Lung (tissue), 12 donors: ENCODE data around the gene MDFIC. TPM values are rescaled to one million over a fixed set of nuclear protein-coding genes. Genes with fewer than 3 reads are reported as not detected.
A peak's percentile ranks its signal among the peaks of the same experiment; 100 is the strongest.

Source experiments
- ATAC-seq: fragments of 200-7000 bp; cut with Tn5 transposase; one replicate; pipeline ENCODE4 v1.9.1; 2020; ENCODE audit warnings: moderate number of reproducible peaks; ENCODE audit not compliant: insufficient read depth, low FRiP score
- DNase-seq, 3 donors: peaks; one replicate each; pipeline ENCODE4 v3.0.0-alpha.2; 2013 to 2017
- H3K27ac ChIP-seq, 2 donors: one replicate each; pipeline ENCODE4 v1.5.1; 2013; ENCODE audit warnings: mild to moderate bottlenecking in 2 of 2, moderate library complexity in 2 of 2, control low read depth in 1 of 2, inconsistent platforms in 1 of 2, low read depth in 1 of 2, low read length in 1 of 2
- H3K27me3 ChIP-seq, 3 donors: one replicate each; pipeline ENCODE4 v1.5.1; 2013; ENCODE audit warnings: low read length in 2 of 3; ENCODE audit not compliant: control insufficient read depth in 3 of 3, insufficient read depth in 3 of 3
- H3K36me3 ChIP-seq, 4 donors: one replicate each; pipeline ENCODE4 v1.5.1; 2013; ENCODE audit warnings: low read length in 4 of 4, mild to moderate bottlenecking in 1 of 4, moderate library complexity in 1 of 4; ENCODE audit not compliant: control insufficient read depth in 4 of 4, insufficient read depth in 4 of 4
- H3K4me1 ChIP-seq, 5 donors: one replicate each; pipeline ENCODE4 v1.5.1; 2013; ENCODE audit warnings: low read length in 5 of 5, mild to moderate bottlenecking in 2 of 5, moderate library complexity in 1 of 5; ENCODE audit not compliant: control insufficient read depth in 5 of 5, insufficient read depth in 5 of 5
- H3K4me3 ChIP-seq: one replicate; pipeline ENCODE4 v1.5.1; 2013; ENCODE audit warnings: mild to moderate bottlenecking, control low read depth, moderate library complexity
- H3K9ac ChIP-seq, 2 donors: one replicate each; pipeline ENCODE4 v1.5.1; 2013; ENCODE audit warnings: low read length in 2 of 2, control low read depth in 1 of 2; ENCODE audit not compliant: insufficient read depth in 1 of 2
- H3K9me3 ChIP-seq, 4 donors: one replicate each; pipeline ENCODE4 v1.5.1; 2013; ENCODE audit warnings: low read length in 3 of 4, mild to moderate bottlenecking in 1 of 4, moderate library complexity in 1 of 4; ENCODE audit not compliant: control insufficient read depth in 4 of 4, insufficient read depth in 3 of 4
- WGBS, 2 donors: extraction: QIAGEN DNeasy Blood & Tissue Kit; methylation state at CpG; one replicate each; pipeline ENCODE4 v1.1.7; 2013; 5-methylcytosine and 5-hydroxymethylcytosine counted together
- polyA plus RNA-seq, 2 donors: library from polyadenylated mRNA; stranded (reverse); fragments of 200-250 nt; gene quantifications; one replicate each; pipeline ENCODE4 v1.2.1, GENCODE V29; 2013
- total RNA-seq, 2 donors: library from RNA; depleted of rRNA in 1 of 2; stranded (reverse); fragments of >200 nt in 1 of 2; gene quantifications; one replicate each; pipeline ENCODE4 v1.2.1, GENCODE V29; 2014 to 2021
- TF ChIP-seq, protein P1 (sequence below): IDR thresholded peaks from 2 replicates; pipeline ENCODE4 v1.5.1; 2012; ENCODE audit warnings: mild to moderate bottlenecking; ENCODE audit errors: control extremely low read depth, extremely low read depth
- donor health status: control.
- donor health status: control.
- donor health status: Bipolar disorder and iron deficiency.
- donor health status: healthy.
- donor health status: DM: yes; HTN: yes; CAD: no.

The MDFIC gene
- total and polyA plus RNA-seq, 4 donors, result 13.3 to 55.5 (median 25.5) TPM

DNA sequence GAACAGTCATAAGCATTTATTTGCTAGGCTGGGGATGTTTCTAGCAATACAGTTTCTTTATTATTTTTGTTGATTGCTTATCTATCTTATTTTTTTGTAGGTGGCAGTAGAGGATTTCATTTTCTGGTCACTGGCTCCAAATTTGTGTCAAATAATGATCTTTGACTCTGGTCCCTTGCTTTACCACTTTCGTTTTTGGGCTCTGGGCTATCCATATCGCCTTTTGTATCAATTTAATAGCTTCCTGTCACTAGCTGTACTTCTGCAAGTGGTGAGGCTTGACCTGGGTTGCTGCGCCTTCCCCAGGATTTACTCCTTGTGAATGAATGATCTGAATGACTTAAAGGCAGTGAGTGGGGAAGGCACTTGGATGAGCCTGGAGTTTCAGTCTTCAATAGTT lies 48.4 kb downstream of the MDFIC start:
- Histone ChIP-seq H3K27ac (no peak overlapping the region), H3K9me3 (no peaks in the 10 kb centered on the region), H3K27me3 (no peaks in the 10 kb centered on the region), H3K4me1 (peaks cover 0 to 9% (median 2%) of the 10 kb centered on the region in 5 donors), H3K36me3 (no peaks in the 10 kb centered on the region), H3K4me3 (no peak overlapping the region), H3K9ac (no peak overlapping the region)
- TF ChIP-seq, protein P1, sequence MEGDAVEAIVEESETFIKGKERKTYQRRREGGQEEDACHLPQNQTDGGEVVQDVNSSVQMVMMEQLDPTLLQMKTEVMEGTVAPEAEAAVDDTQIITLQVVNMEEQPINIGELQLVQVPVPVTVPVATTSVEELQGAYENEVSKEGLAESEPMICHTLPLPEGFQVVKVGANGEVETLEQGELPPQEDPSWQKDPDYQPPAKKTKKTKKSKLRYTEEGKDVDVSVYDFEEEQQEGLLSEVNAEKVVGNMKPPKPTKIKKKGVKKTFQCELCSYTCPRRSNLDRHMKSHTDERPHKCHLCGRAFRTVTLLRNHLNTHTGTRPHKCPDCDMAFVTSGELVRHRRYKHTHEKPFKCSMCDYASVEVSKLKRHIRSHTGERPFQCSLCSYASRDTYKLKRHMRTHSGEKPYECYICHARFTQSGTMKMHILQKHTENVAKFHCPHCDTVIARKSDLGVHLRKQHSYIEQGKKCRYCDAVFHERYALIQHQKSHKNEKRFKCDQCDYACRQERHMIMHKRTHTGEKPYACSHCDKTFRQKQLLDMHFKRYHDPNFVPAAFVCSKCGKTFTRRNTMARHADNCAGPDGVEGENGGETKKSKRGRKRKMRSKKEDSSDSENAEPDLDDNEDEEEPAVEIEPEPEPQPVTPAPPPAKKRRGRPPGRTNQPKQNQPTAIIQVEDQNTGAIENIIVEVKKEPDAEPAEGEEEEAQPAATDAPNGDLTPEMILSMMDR, result no peak
- ATAC-seq (no peak), DNase-seq (no peak)
- 67 to 73% methylated on average over 3 of the region's 3 CpGs for WGBS, 2 donors

DNA sequence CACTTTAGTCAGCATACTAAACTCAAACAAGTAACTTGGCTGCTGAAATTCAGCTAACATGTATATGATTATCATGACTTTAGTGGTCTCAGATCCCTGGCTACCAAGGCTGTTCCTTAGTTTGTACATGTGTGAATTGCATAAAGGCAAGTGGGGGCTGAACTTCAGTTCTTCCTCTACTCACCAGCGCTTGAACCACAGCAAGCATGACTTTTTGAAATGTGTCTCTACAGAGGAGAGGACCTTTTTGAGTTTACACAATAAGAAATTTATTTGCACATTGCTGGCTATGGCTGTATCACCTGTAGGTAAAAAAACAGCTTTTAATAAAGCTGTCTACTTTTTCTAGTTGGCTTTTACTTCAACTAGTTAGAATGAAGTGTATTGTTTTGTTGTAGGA lies 48.8 kb downstream of the MDFIC start:
- Histone ChIP-seq H3K4me3 (no peak overlapping the region), H3K27me3 (no peaks in the 10 kb centered on the region), H3K36me3 (no peaks in the 10 kb centered on the region), H3K9me3 (no peaks in the 10 kb centered on the region), H3K4me1 (peaks cover 0 to 14% (median 3%) of the 10 kb centered on the region in 5 donors), H3K9ac (no peak overlapping the region), H3K27ac (no peak overlapping the region)
- ATAC-seq (no peak), DNase-seq (no peak)
- TF ChIP-seq, protein P1, result no peak
- 62 to 69% methylated on average over 1 of the region's 1 CpG for WGBS, 2 donors

DNA sequence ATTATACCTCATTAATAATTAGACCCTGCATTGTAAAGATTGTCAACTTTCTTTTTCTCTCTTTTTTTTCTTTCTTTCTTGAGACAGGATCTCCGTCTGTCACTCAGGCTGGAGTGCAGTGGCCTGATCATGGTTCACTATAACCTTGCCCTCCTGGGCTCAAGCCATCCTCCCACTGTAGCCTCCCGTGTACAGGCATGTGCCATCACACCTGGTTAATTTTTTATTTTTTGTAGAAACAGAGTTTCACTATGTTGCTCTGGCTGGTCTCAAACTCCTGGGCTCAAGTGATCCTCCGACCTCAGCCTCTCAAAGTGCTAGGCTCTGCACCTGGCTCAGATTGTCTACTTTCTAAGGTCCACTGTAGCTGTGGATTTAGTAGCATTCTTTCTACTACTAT lies 50.7 kb downstream of the MDFIC start:
- ATAC-seq (no peak), DNase-seq (no peak)
- Histone ChIP-seq H3K4me1 (peaks cover 0 to 25% (median 3%) of the 10 kb centered on the region in 5 donors), H3K27ac (no peak overlapping the region), H3K36me3 (no peaks in the 10 kb centered on the region), H3K9ac (no peak overlapping the region), H3K9me3 (no peaks in the 10 kb centered on the region), H3K4me3 (no peak overlapping the region), H3K27me3 (no peaks in the 10 kb centered on the region)
- 94 to 97% methylated on average over 3 of the region's 3 CpGs for WGBS, 2 donors
- TF ChIP-seq, protein P1, result no peak

DNA sequence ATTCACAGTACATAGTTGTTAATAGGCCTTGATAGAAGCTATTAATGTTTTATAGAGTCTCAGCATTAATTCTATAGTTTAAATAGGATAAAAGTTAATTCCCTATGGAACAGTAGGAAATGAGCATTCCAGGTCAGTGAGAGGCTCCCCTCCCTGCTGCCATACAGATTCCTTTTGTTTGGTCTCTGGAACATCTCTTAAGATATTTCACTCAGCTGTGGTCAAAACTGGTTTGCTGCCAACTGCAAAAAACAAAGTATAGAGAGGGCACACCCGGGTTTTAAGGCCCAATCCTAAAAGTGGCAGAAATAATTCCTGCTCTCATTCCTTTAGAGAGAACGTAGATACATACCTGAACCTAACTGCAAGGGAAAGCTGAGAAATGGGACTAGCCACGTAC lies 51.3 kb downstream of the MDFIC start:
- 44 to 58% methylated on average over 3 of the region's 3 CpGs for WGBS, 2 donors
- ATAC-seq, result no peak
- H3K27me3 ChIP-seq, result no peaks in the 10 kb centered on the region
- H3K9me3 ChIP-seq, result no peaks in the 10 kb centered on the region
- H3K27ac ChIP-seq, result no peak overlapping the region
- no peaks in the 10 kb centered on the region for H3K36me3 ChIP-seq
- TF ChIP-seq, protein P1, result no peak
- H3K4me1 ChIP-seq, result peaks cover 0 to 25% (median 3%) of the 10 kb centered on the region in 5 donors
- no peak overlapping the region for H3K4me3 ChIP-seq
- H3K9ac ChIP-seq, result no peak overlapping the region
- DNase-seq, result peak in 1 of 3 donors; percentile 24
